AG04449 (cell line): ENCODE data around the gene HNRNPK.
"Not testable (repeated sequence)": the region's sequence is repeated elsewhere in the genome, so short reads cannot be mapped to it uniquely, and the experiment has no call there.

Experiments used
- CTCF ChIA-PET: fragments of 350-600 bp; formaldehyde crosslinking; extraction: SDS; loops from one replicate; lab custom pipeline; 2021; ENCODE audit warnings: antibody characterized with exemption; lab: Yijun Ruan, JAX
- POLR2A ChIA-PET: fragments of 400-600, 350-600 bp; formaldehyde crosslinking; extraction: SDS; loops from one replicate; lab custom pipeline; 2020; ENCODE audit warnings: antibody characterized with exemption, inconsistent platforms; lab: Yijun Ruan, JAX
- DNase-seq: peaks from one replicate; pipeline ENCODE4 v3.0.0-alpha.2; 2010; ENCODE audit warnings: low read depth, low spot score
- H3K4me3 ChIP-seq: 2 replicates; pipeline ENCODE4 v1.5.1; 2011; ENCODE audit warnings: low read depth, mild to moderate bottlenecking, control low read depth, low read length
- CTCF ChIP-seq: IDR thresholded peaks from one replicate; pipeline ENCODE4 v1.5.1; 2011; ENCODE audit warnings: mild to moderate bottlenecking, moderate library complexity, low read length, control low read depth, inconsistent platforms; ENCODE audit not compliant: insufficient read depth; ENCODE audit errors: missing control alignments

Gene HNRNPK

GRCh38 chr9:83956086-83956435 is 24.0 kb downstream of the HNRNPK start:
- no peak for TF ChIP-seq CTCF
- POLR2A ChIA-PET, result no interaction called here
- peak overlapping the region; percentile 60 for H3K4me3 ChIP-seq
- CTCF ChIA-PET, result interaction anchor here (1.1 kb wide), 1 partner anchor 9 kb away, joined by 4 read pairs; no protein-coding TSS in a partner anchor
- DNase-seq, result no peak

GRCh38 chr9:83948096-83948495 is 31.9 kb downstream of the HNRNPK start:
- CTCF ChIA-PET, DNase-seq, H3K4me3 ChIP-seq, POLR2A ChIA-PET: not testable (repeated sequence)

GRCh38 chr9:83940590-83941303 is 39.3 kb downstream of the HNRNPK start:
- no peak for TF ChIP-seq CTCF
- ChIA-PET CTCF (interaction anchor here (1.0 to 5.6 kb wide), 7 partner anchors 9 to 375 kb away, joined by 3 to 56 read pairs (median 8); partner anchors contain the start of gene KIF27), POLR2A (no interaction called here)
- no peak for DNase-seq
- H3K4me3 ChIP-seq, result no peak overlapping the region

- ChIA-PET CTCF (interaction anchor here (0.7 to 6.0 kb wide), 23 partner anchors 9 to 450 kb away, joined by 3 to 106 read pairs (median 5); partner anchors contain the start of gene KIF27), POLR2A (no interaction called here)
- H3K4me3 ChIP-seq, result no peak overlapping the region
- TF ChIP-seq CTCF, result peak; percentile 45
- DNase-seq, result no peak
Observed at GRCh38 chr9:83937861-83938455, 42.1 kb downstream of the HNRNPK start.

GRCh38 chr9:83936523-83936922 is 43.5 kb downstream of the HNRNPK start:
- no peak for DNase-seq
- TF ChIP-seq CTCF, result no peak
- ChIA-PET POLR2A (no interaction called here), CTCF (interaction anchor here (0.7 to 6.0 kb wide), 15 partner anchors 10 to 386 kb away, joined by 3 to 106 read pairs (median 8); partner anchors contain the start of gene KIF27)
- H3K4me3 ChIP-seq, result no peak overlapping the region

- no peak for TF ChIP-seq CTCF
- H3K4me3 ChIP-seq, result no peak overlapping the region
- DNase-seq, result no peak
- ChIA-PET CTCF (interaction anchor here (0.9 to 6.0 kb wide), 12 partner anchors 9 to 379 kb away, joined by 3 to 106 read pairs (median 4); partner anchors contain the start of gene KIF27), POLR2A (no interaction called here)
Observed at GRCh38 chr9:83935276-83935935, 44.6 kb downstream of the HNRNPK start.
